Measurements from ENCODE around the gene HOXB3.

- TF ChIP-seq CTCF (IDR thresholded peaks at IDR 0.05) = no peak
- TF ChIP-seq POLR2AphosphoS5 (IDR thresholded peaks at IDR 0.05; ENCODE audit: low read depth, low read length) = no peak
- TF ChIP-seq USF2 (IDR thresholded peaks at IDR 0.05; ENCODE audit: borderline replicate concordance, low read depth, low read length) = no peak
- TF ChIP-seq EP300 (IDR thresholded peaks at IDR 0.05; ENCODE audit: borderline replicate concordance in 1 of 2, low read depth in 1 of 2, low read length in 1 of 2) = no peak
- TF ChIP-seq GATA2 (CRISPR knock-in tag; IDR thresholded peaks at IDR 0.05) = no peak
- no peak for TF ChIP-seq FOSL2 (IDR thresholded peaks at IDR 0.05; ENCODE audit: borderline replicate concordance, low read depth)
- TF ChIP-seq TAF1 (IDR thresholded peaks at IDR 0.05; ENCODE audit: borderline replicate concordance, low read depth, low read length) = no peak
- TF ChIP-seq FOXJ3 (CRISPR knock-in tag; IDR thresholded peaks at IDR 0.05) = no peak
- no peak for TF ChIP-seq MEF2A (IDR thresholded peaks at IDR 0.05; ENCODE audit: borderline replicate concordance, low read depth)
- no peak for TF ChIP-seq IRF3 (IDR thresholded peaks at IDR 0.05; ENCODE audit: low read depth, low read length)
- peak; percentile 88 for TF ChIP-seq EZH2phosphoT487 (IDR thresholded peaks at IDR 0.05; ENCODE audit: borderline replicate concordance, low read depth)
Measured at GRCh38 chr17:48612456-48612853, 22.4 kb upstream of the HOXB3 start.
